Activated CD4-positive, alpha-beta memory T cell treated with anti-CD3 and anti-CD28 coated beads, Interleukin-2, amount 10 ng/mL, durations not matched to agents 7 days and 5 days (primary cell): ENCODE data around the gene RFESD. TPM values are rescaled to one million over a fixed set of nuclear protein-coding genes. Genes with fewer than 3 reads are reported as not detected.

Source experiments
- CTCF ChIA-PET: fragments of 350-600 bp; sonication (Branson Sonifier 250); formaldehyde crosslinking; loops from one replicate; lab custom pipeline; 2021; ENCODE audit warnings: antibody characterized with exemption, inconsistent platforms; lab: Charles Lee
- POLR2A ChIA-PET: fragments of 350-600 bp; sonication (Branson Sonifier 250); formaldehyde crosslinking; loops from one replicate; lab custom pipeline; 2021; ENCODE audit warnings: antibody characterized with exemption; lab: Charles Lee
- DNase-seq: peaks from one replicate; pipeline ENCODE4 v3.0.0-alpha.2; 2020
- H3K27ac Mint-ChIP-seq: one replicate; pipeline ENCODE4 v1.8.0; 2021; ENCODE audit warnings: mild to moderate bottlenecking, mixed read lengths
- H3K27me3 Mint-ChIP-seq: one replicate; pipeline ENCODE4 v1.8.0; 2021; ENCODE audit warnings: mixed read lengths
- H3K36me3 Mint-ChIP-seq: one replicate; pipeline ENCODE4 v1.8.0; 2021; ENCODE audit warnings: low read depth, mixed read lengths
- H3K4me1 Mint-ChIP-seq: one replicate; pipeline ENCODE4 v1.8.0; 2021; ENCODE audit warnings: mixed read lengths
- H3K4me3 Mint-ChIP-seq: one replicate; pipeline ENCODE4 v1.8.0; 2021; ENCODE audit warnings: mild to moderate bottlenecking, mixed read lengths
- H3K9me3 Mint-ChIP-seq: one replicate; pipeline ENCODE4 v1.8.0; 2021; ENCODE audit warnings: mixed read lengths
- total RNA-seq, 2 experiments: library from RNA; stranded (reverse); gene quantifications; one replicate each; pipeline ENCODE4 v1.2.3, GENCODE V29; 2021

The RFESD gene
- total RNA-seq, 2 experiments from 2014 or later: 5.4 to 6.4 TPM

DNA sequence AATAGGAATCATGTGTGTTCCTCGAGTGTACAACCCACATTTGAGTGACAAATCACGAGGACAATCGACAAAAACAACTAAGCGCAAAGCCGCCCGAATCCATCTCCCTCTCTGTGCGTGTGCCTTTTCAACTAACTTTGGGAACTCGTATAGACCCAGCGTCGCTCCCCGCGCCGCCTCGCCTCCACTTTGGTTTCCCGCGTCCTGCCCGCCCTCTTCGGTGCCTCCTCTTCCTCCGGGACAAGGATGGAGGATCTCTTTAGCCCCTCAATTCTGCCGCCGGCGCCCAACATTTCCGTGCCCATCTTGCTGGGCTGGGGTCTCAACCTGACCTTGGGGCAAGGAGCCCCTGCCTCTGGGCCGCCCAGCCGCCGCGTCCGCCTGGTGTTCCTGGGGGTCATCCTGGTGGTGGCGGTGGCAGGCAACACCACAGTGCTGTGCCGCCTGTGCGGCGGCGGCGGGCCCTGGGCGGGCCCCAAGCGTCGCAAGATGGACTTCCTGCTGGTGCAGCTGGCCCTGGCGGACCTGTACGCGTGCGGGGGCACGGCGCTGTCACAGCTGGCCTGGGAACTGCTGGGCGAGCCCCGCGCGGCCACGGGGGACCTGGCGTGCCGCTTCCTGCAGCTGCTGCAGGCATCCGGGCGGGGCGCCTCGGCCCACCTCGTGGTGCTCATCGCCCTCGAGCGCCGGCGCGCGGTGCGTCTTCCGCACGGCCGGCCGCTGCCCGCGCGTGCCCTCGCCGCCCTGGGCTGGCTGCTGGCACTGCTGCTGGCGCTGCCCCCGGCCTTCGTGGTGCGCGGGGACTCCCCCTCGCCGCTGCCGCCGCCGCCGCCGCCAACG lies 26.3 kb upstream of the RFESD start, which contains the start of gene GPR150:
Gene GPR150, plus strand, starts transcription at position 58 of the 840 bp plus-strand sequence. Its CDS starts 189 bp downstream, at position 247.
- peak; percentile 72 for DNase-seq
- Mint-ChIP-seq H3K27me3 (peaks cover 3% of the 10 kb centered on the region), H3K27ac (peak within 1 kb of the TSS; percentile 31), H3K4me3 (peak within 1 kb of the TSS; percentile 77), H3K9me3 (no peaks in the 10 kb centered on the region), H3K4me1 (peaks cover 45% of the 10 kb centered on the region), H3K36me3 (peaks cover 10% of the 10 kb centered on the region)
- ChIA-PET POLR2A (interaction anchor here (1.2 to 5.2 kb wide), 3 partner anchors 11 to 65 kb away, joined by 6 to 57 read pairs (median 52); partner anchors contain the start of genes ARSK, RFESD and SKIC3), CTCF (interaction anchor here (0.8 kb wide), 1 partner anchor 26 kb away, joined by 3 read pairs; the partner anchor contains the start of gene RFESD)

DNA sequence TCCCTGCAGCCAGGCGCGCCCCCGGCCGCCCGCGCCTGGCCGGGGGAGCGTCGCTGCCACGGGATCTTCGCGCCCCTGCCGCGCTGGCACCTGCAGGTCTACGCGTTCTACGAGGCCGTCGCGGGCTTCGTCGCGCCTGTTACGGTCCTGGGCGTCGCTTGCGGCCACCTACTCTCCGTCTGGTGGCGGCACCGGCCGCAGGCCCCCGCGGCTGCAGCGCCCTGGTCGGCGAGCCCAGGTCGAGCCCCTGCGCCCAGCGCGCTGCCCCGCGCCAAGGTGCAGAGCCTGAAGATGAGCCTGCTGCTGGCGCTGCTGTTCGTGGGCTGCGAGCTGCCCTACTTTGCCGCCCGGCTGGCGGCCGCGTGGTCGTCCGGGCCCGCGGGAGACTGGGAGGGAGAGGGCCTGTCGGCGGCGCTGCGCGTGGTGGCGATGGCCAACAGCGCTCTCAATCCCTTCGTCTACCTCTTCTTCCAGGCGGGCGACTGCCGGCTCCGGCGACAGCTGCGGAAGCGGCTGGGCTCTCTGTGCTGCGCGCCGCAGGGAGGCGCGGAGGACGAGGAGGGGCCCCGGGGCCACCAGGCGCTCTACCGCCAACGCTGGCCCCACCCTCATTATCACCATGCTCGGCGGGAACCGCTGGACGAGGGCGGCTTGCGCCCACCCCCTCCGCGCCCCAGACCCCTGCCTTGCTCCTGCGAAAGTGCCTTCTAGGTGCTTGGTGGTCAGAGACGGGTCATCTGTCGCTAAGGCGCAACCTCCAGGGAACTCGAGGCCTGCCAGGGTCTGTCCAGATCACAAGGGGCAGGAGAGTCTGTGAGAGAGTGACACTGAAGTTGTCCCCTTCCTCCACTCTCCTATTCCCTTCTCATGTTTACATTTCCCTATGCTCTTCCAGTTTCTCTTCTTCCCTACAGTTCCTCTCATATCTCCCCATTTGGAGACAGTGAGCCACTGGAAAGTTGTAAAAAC lies 25.4 kb upstream of the RFESD start:
- H3K9me3 Mint-ChIP-seq: no peaks in the 10 kb centered on the region

DNA sequence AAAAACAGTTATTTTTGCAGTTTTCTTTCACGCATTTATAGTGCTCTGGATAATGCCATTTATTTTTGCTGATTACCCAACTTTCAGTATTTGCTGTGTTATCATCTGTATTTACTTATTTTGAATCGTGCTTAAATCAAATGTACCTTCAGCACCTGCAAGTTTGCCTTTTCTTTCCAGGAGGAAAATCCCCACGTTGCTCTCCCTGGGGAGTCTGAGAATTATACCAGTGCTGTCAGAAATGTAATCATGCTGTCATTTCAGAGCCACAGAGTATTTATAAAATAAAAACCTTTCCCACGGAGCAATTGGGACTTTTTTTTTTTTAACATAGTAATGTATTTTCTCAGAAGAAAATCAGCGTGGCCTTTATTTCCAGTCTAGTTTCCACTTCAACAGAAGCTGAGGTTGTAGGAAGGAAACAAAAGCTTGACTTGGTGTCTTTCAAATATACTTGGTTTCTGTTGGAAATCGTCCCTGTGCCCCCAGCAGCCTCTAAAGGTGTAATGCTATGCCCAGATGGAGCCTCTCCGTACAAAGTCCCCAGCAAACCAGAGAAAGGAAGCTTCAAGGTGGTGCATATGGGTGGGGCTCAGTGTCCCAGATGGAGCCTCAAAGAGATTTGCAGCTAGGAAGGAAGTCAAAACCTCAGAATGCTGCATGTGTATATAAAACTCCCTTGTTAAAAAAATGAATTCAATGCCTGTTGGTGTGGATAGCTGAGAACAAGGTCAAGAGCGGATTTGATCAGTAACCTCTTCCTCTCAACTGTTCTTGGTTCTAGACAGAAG lies 24.5 kb upstream of the RFESD start:
- POLR2A ChIA-PET: interaction anchor here (0.6 to 5.2 kb wide), 12 partner anchors 9 to 1040 kb away, joined by 3 to 57 read pairs (median 4); partner anchors contain the start of genes ARSK, CAST, GLRX and RFESD

More for the DNA sequence above, 25.4 kb upstream of the RFESD start:
- Mint-ChIP-seq H3K4me3 (peak overlapping the region; percentile 74), H3K27me3 (peaks cover 3% of the 10 kb centered on the region), H3K36me3 (peaks cover 10% of the 10 kb centered on the region), H3K4me1 (peaks cover 42% of the 10 kb centered on the region), H3K27ac (peak overlapping the region; percentile 82)
- POLR2A ChIA-PET: interaction anchor here (0.6 to 5.2 kb wide), 6 partner anchors 10 to 1041 kb away, joined by 3 to 57 read pairs (median 6); partner anchors contain the start of genes ARSK, CAST, RFESD and SKIC3
- DNase-seq: peak; percentile 58
- CTCF ChIA-PET: interaction anchor here (0.8 to 3.1 kb wide), 4 partner anchors 10 to 26 kb away, joined by 3 to 17 read pairs (median 14); partner anchors contain the start of gene RFESD

DNA sequence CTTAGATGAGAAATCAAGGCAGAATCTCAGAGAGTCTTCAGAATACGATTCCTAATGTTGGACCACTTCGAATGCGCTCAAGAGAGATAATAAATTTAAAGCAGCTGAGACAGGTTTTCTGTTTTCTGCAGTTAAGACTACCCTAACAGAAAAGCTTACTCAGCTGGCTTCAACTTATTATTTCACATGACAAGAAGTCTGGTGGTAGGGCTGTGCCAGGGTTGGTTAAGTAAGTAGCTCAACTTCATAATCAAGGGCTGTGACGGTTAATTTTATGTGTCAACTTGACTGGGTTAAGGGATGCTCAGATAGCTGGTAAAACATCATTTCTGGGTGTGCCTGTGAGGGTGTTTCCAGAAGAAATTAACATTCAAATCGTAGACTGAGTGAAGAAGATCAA lies 22.9 kb upstream of the RFESD start:
- DNase-seq: no peak
- POLR2A ChIA-PET: interaction anchor here (4.7 to 5.2 kb wide), 2 partner anchors 7 to 22 kb away, joined by 52 to 57 read pairs; partner anchors contain the start of gene RFESD
- no peaks in the 10 kb centered on the region for H3K9me3 Mint-ChIP-seq
- H3K27ac Mint-ChIP-seq: no peak overlapping the region
- H3K4me3 Mint-ChIP-seq: no peak overlapping the region
- peaks cover 7% of the 10 kb centered on the region for H3K36me3 Mint-ChIP-seq
- peaks cover 37% of the 10 kb centered on the region for H3K4me1 Mint-ChIP-seq
- peaks cover under 1% of the 10 kb centered on the region for H3K27me3 Mint-ChIP-seq
- CTCF ChIA-PET: interaction anchor here (2.5 to 3.1 kb wide), 3 partner anchors 8 to 23 kb away, joined by 13 to 17 read pairs (median 15); partner anchors contain the start of gene RFESD

More for the DNA sequence above, 24.5 kb upstream of the RFESD start:
- peaks cover 7% of the 10 kb centered on the region for H3K36me3 Mint-ChIP-seq
- peak; percentile 38 for DNase-seq
- peak overlapping the region; percentile 74 for H3K4me3 Mint-ChIP-seq
- peaks cover 42% of the 10 kb centered on the region for H3K4me1 Mint-ChIP-seq
- CTCF ChIA-PET: interaction anchor here (0.6 to 3.1 kb wide), 8 partner anchors 9 to 233 kb away, joined by 3 to 17 read pairs (median 3); partner anchors contain the start of gene RFESD
- H3K27ac Mint-ChIP-seq: peak overlapping the region; percentile 82
- no peaks in the 10 kb centered on the region for H3K9me3 Mint-ChIP-seq
- peaks cover 3% of the 10 kb centered on the region for H3K27me3 Mint-ChIP-seq

DNA sequence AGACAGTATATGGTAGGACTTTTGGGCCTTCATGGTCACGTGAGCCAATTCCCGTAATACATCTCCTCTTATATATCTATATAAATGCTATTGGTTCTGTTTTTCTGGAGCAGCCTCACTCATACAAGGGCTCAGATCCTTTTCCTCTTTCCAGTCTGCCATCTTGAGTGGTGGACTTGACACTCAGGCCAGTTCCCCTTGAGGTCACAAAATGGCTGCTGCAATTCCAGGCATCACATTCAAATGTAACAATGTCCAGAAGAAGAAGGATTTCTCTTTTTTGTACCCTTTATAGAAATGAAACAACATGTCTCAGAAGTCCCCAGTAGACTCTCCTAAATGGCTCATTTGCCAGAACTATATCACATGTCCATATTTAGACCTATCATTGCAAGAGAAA lies 22.2 kb upstream of the RFESD start:
- H3K9me3 Mint-ChIP-seq: no peaks in the 10 kb centered on the region
- peaks cover 7% of the 10 kb centered on the region for H3K36me3 Mint-ChIP-seq
- no peaks in the 10 kb centered on the region for H3K27me3 Mint-ChIP-seq
- no peak overlapping the region for H3K4me3 Mint-ChIP-seq
- ChIA-PET POLR2A (no interaction called here), CTCF (no interaction called here)
- no peak for DNase-seq
- peaks cover 31% of the 10 kb centered on the region for H3K4me1 Mint-ChIP-seq
- H3K27ac Mint-ChIP-seq: no peak overlapping the region

DNA sequence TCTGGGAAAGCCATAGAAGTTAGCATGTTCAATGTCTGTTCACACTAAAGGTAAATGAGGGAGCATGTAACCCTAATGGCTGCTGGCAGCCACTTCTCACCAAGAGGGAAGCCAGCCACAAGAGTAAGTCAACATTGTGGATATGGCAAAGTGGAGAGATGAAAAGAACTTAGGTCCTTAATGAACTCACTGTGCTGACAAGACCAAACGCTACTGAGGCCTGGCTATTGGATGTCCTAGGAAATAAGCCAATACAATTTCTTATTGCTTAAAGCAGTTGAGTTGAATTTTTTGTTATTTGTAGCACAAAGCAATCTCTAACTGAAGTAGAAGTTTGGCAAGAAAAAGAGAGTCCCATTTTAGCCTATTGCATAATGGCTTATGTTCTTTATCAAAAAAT lies 19.9 kb upstream of the RFESD start:
- H3K4me1 Mint-ChIP-seq: peaks cover 27% of the 10 kb centered on the region
- no peak for DNase-seq
- H3K4me3 Mint-ChIP-seq: no peak overlapping the region
- H3K9me3 Mint-ChIP-seq: no peaks in the 10 kb centered on the region
- H3K27ac Mint-ChIP-seq: no peak overlapping the region
- H3K27me3 Mint-ChIP-seq: no peaks in the 10 kb centered on the region
- CTCF ChIA-PET: no interaction called here
- POLR2A ChIA-PET: no interaction called here
- H3K36me3 Mint-ChIP-seq: peaks cover 11% of the 10 kb centered on the region

DNA sequence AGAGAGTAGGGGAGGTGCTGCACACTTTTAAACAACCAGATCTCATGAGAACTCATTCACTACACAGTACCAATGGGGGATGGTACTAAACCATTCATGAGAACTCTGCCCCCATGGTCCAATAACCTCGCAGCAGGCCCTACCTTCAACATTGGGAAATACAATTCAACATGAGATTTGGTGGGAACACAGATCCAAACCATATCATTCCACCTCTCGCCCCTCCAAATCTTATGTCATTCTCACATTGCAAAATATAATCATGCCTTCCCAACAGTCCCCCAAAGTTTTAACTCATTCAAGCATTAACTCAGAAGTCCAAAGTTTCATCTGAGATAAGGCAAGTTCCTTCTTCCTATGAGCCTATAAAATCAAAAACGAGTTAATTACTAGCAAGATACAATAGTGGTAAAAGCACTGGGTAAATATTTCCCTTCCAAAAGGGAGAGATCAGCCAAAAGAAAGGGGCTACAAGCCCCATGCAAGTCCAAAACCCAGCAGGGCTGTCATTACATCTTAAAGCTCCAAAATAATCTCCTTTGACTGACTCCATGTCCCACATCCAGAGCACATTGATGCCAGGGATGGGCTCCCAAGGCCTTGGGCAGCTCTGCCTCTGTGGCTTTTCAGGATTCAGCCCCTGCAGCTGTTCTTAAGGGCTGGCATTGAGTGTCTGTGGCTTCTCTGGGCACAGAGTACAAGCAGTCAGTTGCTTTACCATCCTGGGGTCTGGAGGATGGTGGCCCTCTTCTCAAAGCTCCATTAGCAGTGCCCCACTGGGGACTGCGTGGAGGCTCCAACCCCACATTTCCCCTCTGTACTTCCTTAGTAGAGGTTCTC lies 18.4 kb upstream of the RFESD start:
- Mint-ChIP-seq H3K4me3 (no peak overlapping the region), H3K4me1 (peaks cover 24% of the 10 kb centered on the region), H3K27me3 (no peaks in the 10 kb centered on the region), H3K9me3 (peaks cover 5% of the 10 kb centered on the region), H3K27ac (no peak overlapping the region), H3K36me3 (peaks cover 19% of the 10 kb centered on the region)
- ChIA-PET POLR2A (no interaction called here), CTCF (no interaction called here)
- DNase-seq: no peak

DNA sequence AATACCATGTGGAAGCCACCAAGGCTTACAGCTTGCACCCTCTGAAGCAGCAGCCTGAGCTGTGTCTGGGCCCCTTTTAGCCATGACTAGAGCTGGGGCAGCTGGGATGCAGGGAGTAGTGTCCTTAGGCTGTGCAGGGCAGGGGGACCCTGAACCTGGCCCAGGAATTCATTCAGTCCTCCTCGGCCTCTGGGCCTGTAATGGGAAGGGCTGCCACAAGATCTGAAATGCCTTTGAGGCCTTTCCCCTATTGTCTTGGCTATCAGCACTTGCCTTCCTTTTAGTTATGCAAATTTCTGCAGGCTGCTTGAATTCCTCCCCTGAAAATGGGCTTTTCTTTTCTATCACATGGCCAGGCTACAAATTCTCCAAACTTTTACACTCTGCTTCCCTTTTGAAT lies 17.6 kb upstream of the RFESD start:
- Mint-ChIP-seq H3K27ac (no peak overlapping the region), H3K9me3 (peaks cover 5% of the 10 kb centered on the region), H3K4me1 (peaks cover 23% of the 10 kb centered on the region), H3K27me3 (no peaks in the 10 kb centered on the region), H3K4me3 (no peak overlapping the region), H3K36me3 (peaks cover 21% of the 10 kb centered on the region)
- ChIA-PET CTCF (no interaction called here), POLR2A (no interaction called here)
- DNase-seq: no peak

DNA sequence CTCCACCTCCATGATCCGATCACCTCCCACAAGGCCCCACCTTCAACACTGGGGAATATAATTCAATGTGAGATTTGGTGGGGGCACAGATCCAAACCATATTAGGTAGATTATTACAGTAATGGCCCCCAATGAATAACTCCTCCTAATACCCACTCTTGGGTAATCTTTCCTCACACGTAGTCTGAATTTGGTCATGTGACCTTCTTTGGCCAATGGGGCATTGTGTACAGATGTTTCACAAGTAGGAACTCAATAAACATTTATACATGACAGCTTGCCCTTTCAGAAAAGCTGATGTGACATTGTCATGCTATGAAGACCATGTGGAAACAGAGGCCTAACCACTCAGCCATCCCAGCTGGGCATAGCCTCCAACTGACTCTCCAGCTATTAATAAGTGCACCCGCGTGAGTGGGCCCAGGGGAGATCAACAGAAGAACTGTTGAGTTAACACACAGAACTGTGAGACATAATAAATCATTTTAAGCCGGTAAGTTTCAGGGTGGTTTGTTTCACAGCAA lies 16.1 kb upstream of the RFESD start:
- ChIA-PET POLR2A (interaction anchor here (1.6 to 3.4 kb wide), 4 partner anchors 9 to 331 kb away, joined by 6 to 57 read pairs (median 16); partner anchors contain the start of genes ELL2, GPR150 and RFESD), CTCF (interaction anchor here (2.2 kb wide), 1 partner anchor 8 kb away, joined by 15 read pairs; no protein-coding TSS in a partner anchor)
- no peak for DNase-seq
- Mint-ChIP-seq H3K4me1 (peaks cover 23% of the 10 kb centered on the region), H3K27me3 (peaks cover 4% of the 10 kb centered on the region), H3K9me3 (peaks cover 5% of the 10 kb centered on the region), H3K4me3 (no peak overlapping the region), H3K27ac (no peak overlapping the region), H3K36me3 (peaks cover 16% of the 10 kb centered on the region)

DNA sequence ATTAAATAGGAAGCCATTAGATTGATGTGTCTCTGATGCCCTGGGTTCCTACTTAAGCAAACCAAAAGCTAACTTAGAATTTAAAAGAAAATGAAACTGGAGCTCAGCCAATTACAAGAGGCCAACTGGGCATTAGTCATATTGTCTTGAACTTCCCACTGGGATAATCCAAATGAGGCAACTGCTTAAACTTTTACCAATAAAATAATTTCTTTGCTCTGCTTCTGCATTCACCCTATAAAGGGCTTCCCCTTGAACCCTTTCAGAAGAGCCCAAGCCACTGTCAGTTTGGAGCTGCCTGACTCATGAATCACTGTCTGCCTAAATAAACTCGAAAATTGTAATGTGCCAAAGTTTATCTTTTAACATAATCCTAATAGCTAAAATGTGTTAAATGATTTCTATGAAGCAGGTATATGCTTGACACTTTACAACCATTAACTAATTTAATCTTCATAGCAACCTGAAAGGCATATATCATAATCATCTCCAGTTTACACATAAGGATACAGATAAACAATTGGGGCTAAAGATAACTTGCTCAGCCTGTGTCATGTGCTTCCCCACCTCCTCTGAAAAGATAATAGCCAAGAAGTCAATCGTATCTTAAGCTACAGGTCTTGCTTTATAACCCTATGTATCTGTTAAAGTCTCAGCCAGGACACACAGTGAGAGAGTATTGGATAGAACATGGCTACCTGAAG lies 15.2 kb upstream of the RFESD start:
- peak overlapping the region; percentile 95 for H3K27ac Mint-ChIP-seq
- peaks cover 5% of the 10 kb centered on the region for H3K9me3 Mint-ChIP-seq
- no peak for DNase-seq
- H3K36me3 Mint-ChIP-seq: peaks cover 16% of the 10 kb centered on the region
- CTCF ChIA-PET: interaction anchor here (1.1 to 2.2 kb wide), 7 partner anchors 8 to 150 kb away, joined by 3 to 15 read pairs (median 8); partner anchors contain the start of gene RFESD
- H3K27me3 Mint-ChIP-seq: peaks cover 8% of the 10 kb centered on the region
- POLR2A ChIA-PET: interaction anchor here (0.8 to 3.4 kb wide), 10 partner anchors 10 to 1023 kb away, joined by 3 to 57 read pairs (median 4); partner anchors contain the start of genes ELL2, GPR150 and RFESD
- no peak overlapping the region for H3K4me3 Mint-ChIP-seq
- H3K4me1 Mint-ChIP-seq: peaks cover 23% of the 10 kb centered on the region
